Panc1 (cell line): Measurements from ENCODE around the gene HERC3.

ENCODE experiments used
- POLR2AphosphoS5 ChIP-seq: IDR thresholded peaks from 2 replicates; pipeline ENCODE4 v1.6.1; 2012; ENCODE audit warnings: mild to moderate bottlenecking, low read depth, low read length, moderate library complexity
- TCF7L2 ChIP-seq: IDR thresholded peaks from 2 replicates; pipeline ENCODE4 v1.6.1; 2011; ENCODE audit warnings: mild to moderate bottlenecking, low read depth, low read length, inconsistent platforms
- TF ChIP-seq, protein P1 (sequence below): fragments of 450-650 bp; IDR thresholded peaks from 2 replicates; pipeline ENCODE4 v1.5.1; 2017; ENCODE audit warnings: mild to moderate bottlenecking

DNA sequence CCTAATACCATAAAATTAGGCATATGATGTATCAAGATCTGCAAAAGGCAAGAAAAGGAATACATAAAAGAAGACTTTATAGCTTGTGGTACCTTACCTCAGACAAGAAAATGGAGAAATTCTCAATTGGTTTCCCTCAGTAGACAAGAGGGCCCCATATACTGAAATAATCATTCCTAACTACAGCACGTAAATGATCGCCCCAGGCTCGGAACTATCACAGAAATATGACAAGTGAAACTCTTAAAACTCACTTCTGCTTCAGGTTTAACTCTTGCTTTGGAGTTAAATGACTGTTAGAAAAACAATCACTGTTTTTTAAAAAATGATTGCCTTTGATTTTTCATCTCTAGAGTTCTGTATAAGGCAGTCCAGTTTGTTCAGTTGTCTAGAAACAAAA, 144.0 kb downstream of the HERC3 start:
- TF ChIP-seq, protein P1, sequence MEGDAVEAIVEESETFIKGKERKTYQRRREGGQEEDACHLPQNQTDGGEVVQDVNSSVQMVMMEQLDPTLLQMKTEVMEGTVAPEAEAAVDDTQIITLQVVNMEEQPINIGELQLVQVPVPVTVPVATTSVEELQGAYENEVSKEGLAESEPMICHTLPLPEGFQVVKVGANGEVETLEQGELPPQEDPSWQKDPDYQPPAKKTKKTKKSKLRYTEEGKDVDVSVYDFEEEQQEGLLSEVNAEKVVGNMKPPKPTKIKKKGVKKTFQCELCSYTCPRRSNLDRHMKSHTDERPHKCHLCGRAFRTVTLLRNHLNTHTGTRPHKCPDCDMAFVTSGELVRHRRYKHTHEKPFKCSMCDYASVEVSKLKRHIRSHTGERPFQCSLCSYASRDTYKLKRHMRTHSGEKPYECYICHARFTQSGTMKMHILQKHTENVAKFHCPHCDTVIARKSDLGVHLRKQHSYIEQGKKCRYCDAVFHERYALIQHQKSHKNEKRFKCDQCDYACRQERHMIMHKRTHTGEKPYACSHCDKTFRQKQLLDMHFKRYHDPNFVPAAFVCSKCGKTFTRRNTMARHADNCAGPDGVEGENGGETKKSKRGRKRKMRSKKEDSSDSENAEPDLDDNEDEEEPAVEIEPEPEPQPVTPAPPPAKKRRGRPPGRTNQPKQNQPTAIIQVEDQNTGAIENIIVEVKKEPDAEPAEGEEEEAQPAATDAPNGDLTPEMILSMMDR: no peak
- TF ChIP-seq TCF7L2 (no peak), POLR2AphosphoS5 (no peak)
